ENCODE results near the gene PAX2. TPM values are rescaled to one million over a fixed set of nuclear protein-coding genes. Genes with fewer than 3 reads are reported as not detected.

Gene PAX2
- polyA plus RNA-seq, 3 donors, result not detected

- peaks cover 0 to 50% of the 10 kb centered on the region in 2 donors for H3K9me3 ChIP-seq (replicated peaks in 1 of 2; ENCODE audit: control insufficient read depth in 1 of 2, insufficient read depth in 1 of 2, low read length in 2 of 2)
- Mint-ChIP-seq H3K27ac (peak overlapping the region in 1 of 7 donors; percentile 31), H3K9me3 (peaks cover 0 to 20% (median 9%) of the 10 kb centered on the region in 7 donors), H3K4me3 (peak overlapping the region in 1 of 2 donors; percentile 78), H3K27me3 (ENCODE audit: low read depth in 3 of 3) (peaks cover 94 to 99% (median 96%) of the 10 kb centered on the region in 3 donors), H3K4me1 (peaks cover 18% of the 10 kb centered on the region), H3K36me3 (peaks cover 0 to 9% of the 10 kb centered on the region in 2 donors)
- H3K27me3 ChIP-seq (ENCODE audit: control insufficient read depth in 2 of 2, insufficient read depth in 2 of 2, low read length in 2 of 2), result peaks cover 83 to 95% of the 10 kb centered on the region in 2 donors
- no peak overlapping the region for H3K9ac ChIP-seq (ENCODE audit: insufficient read depth, low read length, poor library complexity, severe bottlenecking)
- no peaks in the 10 kb centered on the region for H3K36me3 ChIP-seq (replicated peaks in 1 of 2; ENCODE audit: control insufficient read depth in 1 of 2, insufficient read depth in 2 of 2, low read length in 2 of 2)
- intact Hi-C loops (cut with micrococcal nuclease), result loop anchor here in 1 of 2 donors (10.0 kb wide), 1 partner anchor 76 kb away; no protein-coding TSS in a partner anchor
- no peak overlapping the region for H2AFZ ChIP-seq (ENCODE audit: insufficient read depth, low read depth, low read length, poor library complexity, severe bottlenecking)
- H3K4me1 ChIP-seq (ENCODE audit: control insufficient read depth in 1 of 2, insufficient read depth in 2 of 2, low read length in 2 of 2), result peaks cover 0 to 3% of the 10 kb centered on the region in 2 donors
- no peaks in the 10 kb centered on the region for H4K20me1 ChIP-seq (ENCODE audit: insufficient read depth, low read length)
- TF ChIP-seq, protein P1, sequence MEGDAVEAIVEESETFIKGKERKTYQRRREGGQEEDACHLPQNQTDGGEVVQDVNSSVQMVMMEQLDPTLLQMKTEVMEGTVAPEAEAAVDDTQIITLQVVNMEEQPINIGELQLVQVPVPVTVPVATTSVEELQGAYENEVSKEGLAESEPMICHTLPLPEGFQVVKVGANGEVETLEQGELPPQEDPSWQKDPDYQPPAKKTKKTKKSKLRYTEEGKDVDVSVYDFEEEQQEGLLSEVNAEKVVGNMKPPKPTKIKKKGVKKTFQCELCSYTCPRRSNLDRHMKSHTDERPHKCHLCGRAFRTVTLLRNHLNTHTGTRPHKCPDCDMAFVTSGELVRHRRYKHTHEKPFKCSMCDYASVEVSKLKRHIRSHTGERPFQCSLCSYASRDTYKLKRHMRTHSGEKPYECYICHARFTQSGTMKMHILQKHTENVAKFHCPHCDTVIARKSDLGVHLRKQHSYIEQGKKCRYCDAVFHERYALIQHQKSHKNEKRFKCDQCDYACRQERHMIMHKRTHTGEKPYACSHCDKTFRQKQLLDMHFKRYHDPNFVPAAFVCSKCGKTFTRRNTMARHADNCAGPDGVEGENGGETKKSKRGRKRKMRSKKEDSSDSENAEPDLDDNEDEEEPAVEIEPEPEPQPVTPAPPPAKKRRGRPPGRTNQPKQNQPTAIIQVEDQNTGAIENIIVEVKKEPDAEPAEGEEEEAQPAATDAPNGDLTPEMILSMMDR (IDR thresholded peaks at IDR 0.05), result no peak
- WGBS (ENCODE audit: insufficient coverage), result 10% methylated on average over 4 of the region's 16 CpGs
- H3K4me3 ChIP-seq (replicated peaks in 1 of 3; ENCODE audit: low read depth in 2 of 3, low read length in 3 of 3), result no peak overlapping the region
- no peak for DNase-seq
- H3K27ac ChIP-seq (ENCODE audit: low read depth in 1 of 2, low read length in 2 of 2), result no peak overlapping the region
- H3K79me2 ChIP-seq (ENCODE audit: insufficient read depth, low read length), result no peaks in the 10 kb centered on the region
- H3K4me2 ChIP-seq (replicated peaks; ENCODE audit: extremely low read depth, low read length, poor library complexity, severe bottlenecking), result no peak overlapping the region
Observed at GRCh38 chr10:100740476-100741377, 4.7 kb upstream of the PAX2 start.

GRCh38 chr10:100741378-100742075 lies 3.9 kb upstream of the PAX2 start:
- Histone ChIP-seq H3K27me3 (ENCODE audit: control insufficient read depth in 2 of 2, insufficient read depth in 2 of 2, low read length in 2 of 2) (peaks cover 80 to 93% of the 10 kb centered on the region in 2 donors), H3K36me3 (replicated peaks in 1 of 2; ENCODE audit: control insufficient read depth in 1 of 2, insufficient read depth in 2 of 2, low read length in 2 of 2) (no peaks in the 10 kb centered on the region), H3K4me1 (ENCODE audit: control insufficient read depth in 1 of 2, insufficient read depth in 2 of 2, low read length in 2 of 2) (peaks cover 0 to 3% of the 10 kb centered on the region in 2 donors), H3K79me2 (ENCODE audit: insufficient read depth, low read length) (no peaks in the 10 kb centered on the region), H3K27ac (ENCODE audit: low read depth in 1 of 2, low read length in 2 of 2) (no peak overlapping the region), H3K4me3 (replicated peaks in 1 of 3; ENCODE audit: low read depth in 2 of 3, low read length in 3 of 3) (no peak overlapping the region), H3K9me3 (replicated peaks in 1 of 2; ENCODE audit: control insufficient read depth in 1 of 2, insufficient read depth in 1 of 2, low read length in 2 of 2) (peaks cover 0 to 44% of the 10 kb centered on the region in 2 donors), H3K4me2 (replicated peaks; ENCODE audit: extremely low read depth, low read length, poor library complexity, severe bottlenecking) (no peak overlapping the region), H3K9ac (ENCODE audit: insufficient read depth, low read length, poor library complexity, severe bottlenecking) (no peak overlapping the region), H2AFZ (ENCODE audit: insufficient read depth, low read depth, low read length, poor library complexity, severe bottlenecking) (no peak overlapping the region), H4K20me1 (ENCODE audit: insufficient read depth, low read length) (no peaks in the 10 kb centered on the region)
- TF ChIP-seq, protein P1 (IDR thresholded peaks at IDR 0.05), result no peak
- H3K4me3 Mint-ChIP-seq, result peak overlapping the region in 1 of 2 donors; percentile 78
- H3K9me3 Mint-ChIP-seq, result peaks cover 0 to 25% (median 9%) of the 10 kb centered on the region in 7 donors
- intact Hi-C loops (cut with micrococcal nuclease), result loop anchor here (2.0 to 10.0 kb wide), 2 partner anchors 77 to 181 kb away; no protein-coding TSS in a partner anchor
- 4% methylated on average over 19 of the region's 32 CpGs for WGBS (ENCODE audit: insufficient coverage)
- DNase-seq, result no peak
- peaks cover 91 to 99% (median 94%) of the 10 kb centered on the region in 3 donors for H3K27me3 Mint-ChIP-seq (ENCODE audit: low read depth in 3 of 3)
- H3K27ac Mint-ChIP-seq, result no peak overlapping the region
- H3K4me1 Mint-ChIP-seq, result peaks cover 22% of the 10 kb centered on the region
- peaks cover 0 to 12% of the 10 kb centered on the region in 2 donors for H3K36me3 Mint-ChIP-seq

Data from CD14-positive monocyte (primary cell).